Kidney epithelial cell (primary cell): ENCODE data around the gene AKT3. TPM values are rescaled to one million over a fixed set of nuclear protein-coding genes. Genes with fewer than 3 reads are reported as not detected.

Experiments
- DNase-seq: peaks from one replicate; pipeline ENCODE4 v3.0.0-alpha.2; 2010; ENCODE audit warnings: low read depth
- H3K27me3 ChIP-seq: 2 replicates; pipeline ENCODE4 v1.6.0; 2011; ENCODE audit warnings: low read length; ENCODE audit not compliant: control insufficient read depth, insufficient read depth
- H3K36me3 ChIP-seq: 2 replicates; pipeline ENCODE4 v1.5.1; 2011; ENCODE audit warnings: low read length; ENCODE audit not compliant: control insufficient read depth, insufficient read depth
- H3K4me3 ChIP-seq: 2 replicates; pipeline ENCODE4 v1.5.1; 2011; ENCODE audit warnings: low read depth, mild to moderate bottlenecking, control low read depth, low read length
- CTCF ChIP-seq: IDR thresholded peaks from 2 replicates; pipeline ENCODE4 v1.5.1; 2011; ENCODE audit warnings: mild to moderate bottlenecking, moderate library complexity, low read length, control low read depth, inconsistent platforms; ENCODE audit not compliant: insufficient read depth, poor library complexity, severe bottlenecking
- total RNA-seq: library from RNA; depleted of rRNA; stranded (reverse); fragments of >200 nt; gene quantifications from 2 replicates; pipeline ENCODE4 v1.2.3, GENCODE V29; 2015

The AKT3 gene
- total RNA-seq, 1 donor from 2014 or later, result 13.1 TPM

GRCh38 chr1:243535014-243535413 lies 315.0 kb downstream of the AKT3 start:
- no peak for DNase-seq
- TF ChIP-seq CTCF, result no peak
- no peaks in the 10 kb centered on the region for H3K36me3 ChIP-seq
- H3K4me3 ChIP-seq, result no peak overlapping the region
- no peaks in the 10 kb centered on the region for H3K27me3 ChIP-seq

- no peak for TF ChIP-seq CTCF
These were observed 320.5 kb downstream of the AKT3 start for GRCh38 chr1:243529512-243529911.

GRCh38 chr1:243528459-243529121 lies 321.5 kb downstream of the AKT3 start:
- no peak for TF ChIP-seq CTCF
- no peak overlapping the region for H3K4me3 ChIP-seq
- DNase-seq, result no peak
- no peaks in the 10 kb centered on the region for H3K27me3 ChIP-seq
- H3K36me3 ChIP-seq, result no peaks in the 10 kb centered on the region

More at GRCh38 chr1:243529512-243529911, 320.5 kb downstream of the AKT3 start:
- Histone ChIP-seq H3K4me3 (no peak overlapping the region), H3K36me3 (no peaks in the 10 kb centered on the region), H3K27me3 (no peaks in the 10 kb centered on the region)
- DNase-seq, result no peak

- DNase-seq, result no peak
- Histone ChIP-seq H3K36me3 (no peaks in the 10 kb centered on the region), H3K4me3 (no peak overlapping the region), H3K27me3 (no peaks in the 10 kb centered on the region)
- no peak for TF ChIP-seq CTCF
These were observed 323.9 kb downstream of the AKT3 start for GRCh38 chr1:243526180-243526579.

GRCh38 chr1:243525085-243525487 lies 325.0 kb downstream of the AKT3 start:
- H3K27me3 ChIP-seq, result no peaks in the 10 kb centered on the region
- H3K36me3 ChIP-seq, result no peaks in the 10 kb centered on the region
- peak; percentile 39 for DNase-seq
- no peak overlapping the region for H3K4me3 ChIP-seq
- no peak for TF ChIP-seq CTCF

GRCh38 chr1:243523766-243524165 lies 326.3 kb downstream of the AKT3 start:
- no peak overlapping the region for H3K4me3 ChIP-seq
- no peak for DNase-seq

More at GRCh38 chr1:243523766-243524165, 326.3 kb downstream of the AKT3 start:
- Histone ChIP-seq H3K27me3 (no peaks in the 10 kb centered on the region), H3K36me3 (no peaks in the 10 kb centered on the region)
- no peak for TF ChIP-seq CTCF
